Small intestine (tissue), 7 donors: Measurements from ENCODE around the gene SMIM27. TPM values are rescaled to one million over a fixed set of nuclear protein-coding genes. Genes with fewer than 3 reads are reported as not detected.
"Not testable (repeated sequence)": the region's sequence is repeated elsewhere in the genome, so short reads cannot be mapped to it uniquely, and the experiment has no call there.

ENCODE experiments used
- DNase-seq, 2 donors: peaks; one replicate each; pipeline versions ENCODE4 v3.0.0 to v3.0.0-alpha.2; 2013
- FAIRE-seq: peaks from 2 replicates; lab custom pipeline; 2012; peaks lifted over from hg19 to GRCh38; lab: Jason Lieb, UNC
- H3K27ac ChIP-seq, 3 donors: one replicate each; pipeline ENCODE4 v1.5.1; 2013; ENCODE audit warnings: low read length in 2 of 3, mild to moderate bottlenecking in 2 of 3, control low read depth in 1 of 3, inconsistent platforms in 1 of 3, low read depth in 1 of 3, moderate library complexity in 1 of 3
- H3K27me3 ChIP-seq, 3 donors: one replicate each; pipeline ENCODE4 v1.6.1; 2013; ENCODE audit warnings: low read length in 3 of 3, inconsistent platforms in 1 of 3; ENCODE audit not compliant: control insufficient read depth in 3 of 3, insufficient read depth in 3 of 3
- H3K36me3 ChIP-seq, 3 donors: one replicate each; pipeline ENCODE4 v1.6.1; 2013; ENCODE audit warnings: low read length in 3 of 3, inconsistent platforms in 1 of 3, low read depth in 1 of 3, mild to moderate bottlenecking in 1 of 3, moderate library complexity in 1 of 3; ENCODE audit not compliant: control insufficient read depth in 3 of 3, insufficient read depth in 2 of 3
- H3K4me1 ChIP-seq, 3 donors: one replicate each; pipeline ENCODE4 v1.6.1; 2013; ENCODE audit warnings: low read length in 2 of 3, inconsistent platforms in 1 of 3, low read depth in 1 of 3, mild to moderate bottlenecking in 1 of 3, moderate library complexity in 1 of 3; ENCODE audit not compliant: control insufficient read depth in 3 of 3, insufficient read depth in 2 of 3
- H3K4me3 ChIP-seq, 3 donors: one replicate each; pipeline ENCODE4 v1.5.1; 2013; ENCODE audit warnings: low read length in 3 of 3, control low read depth in 1 of 3, inconsistent platforms in 1 of 3, low read depth in 1 of 3, mild to moderate bottlenecking in 1 of 3, moderate library complexity in 1 of 3
- H3K9me3 ChIP-seq, 2 donors: one replicate each; pipeline ENCODE4 v1.6.1; 2013; ENCODE audit warnings: low read depth in 1 of 2, low read length in 1 of 2; ENCODE audit not compliant: control insufficient read depth in 2 of 2, insufficient read depth in 1 of 2
- WGBS, 3 donors: extraction: QIAGEN DNeasy Blood & Tissue Kit; methylation state at CpG; one replicate each; pipeline ENCODE4 v1.1.7; 2013; 5-methylcytosine and 5-hydroxymethylcytosine counted together
- polyA plus RNA-seq, 4 donors: library from polyadenylated mRNA; stranded (reverse) in 3 of 4; unstranded in 1 of 4; fragments of 200-250 nt in 3 of 4; fragments of 120-200 nt in 1 of 4; gene quantifications; one replicate each; pipeline versions ENCODE4 v1.2.1 to v1.2.3, GENCODE V29; 2013
- donor health status: healthy with polysubstance abuse.
- donor health status: control.
- donor health status: control.
- donor health status: Bipolar disorder and iron deficiency.
- donor health status: healthy.

Gene SMIM27
- polyA plus RNA-seq, 4 donors: 6.5 to 15.4 (median 10.0) TPM

GRCh38 chr9:32590898-32591297 is 38.8 kb downstream of the SMIM27 start:
- FAIRE-seq: no peak
- H3K27ac ChIP-seq: no peak overlapping the region

GRCh38 chr9:32596096-32596865 is 44.2 kb downstream of the SMIM27 start:
- no peak for FAIRE-seq
- Histone ChIP-seq H3K9me3 (no peaks in the 10 kb centered on the region), H3K36me3 (no peaks in the 10 kb centered on the region), H3K27me3 (no peaks in the 10 kb centered on the region), H3K27ac (no peak overlapping the region), H3K4me3 (no peak overlapping the region), H3K4me1 (no peaks in the 10 kb centered on the region)
- no peak for DNase-seq
- WGBS, 3 donors: 65 to 70% (median 68%) methylated on average over 4 of the region's 4 CpGs

More at GRCh38 chr9:32590898-32591297, 38.8 kb downstream of the SMIM27 start:
- H3K27me3 ChIP-seq: no peaks in the 10 kb centered on the region
- no peak for DNase-seq
- no peak overlapping the region for H3K4me3 ChIP-seq
- H3K36me3 ChIP-seq: no peaks in the 10 kb centered on the region
- H3K4me1 ChIP-seq: no peaks in the 10 kb centered on the region
- WGBS, 3 donors: 61 to 86% (median 75%) methylated on average over 1 of the region's 1 CpG
- no peaks in the 10 kb centered on the region for H3K9me3 ChIP-seq

- FAIRE-seq (no peak), DNase-seq (no peak)
- Histone ChIP-seq H3K9me3 (no peaks in the 10 kb centered on the region), H3K4me3 (no peak overlapping the region), H3K27me3 (no peaks in the 10 kb centered on the region), H3K27ac (no peak overlapping the region), H3K4me1 (no peaks in the 10 kb centered on the region), H3K36me3 (no peaks in the 10 kb centered on the region)
These were observed 44.8 kb downstream of the SMIM27 start for GRCh38 chr9:32596936-32597335.

GRCh38 chr9:32599021-32599420 is 46.9 kb downstream of the SMIM27 start:
- H3K36me3 ChIP-seq, H3K27me3 ChIP-seq, FAIRE-seq, H3K9me3 ChIP-seq, H3K4me1 ChIP-seq, DNase-seq, H3K4me3 ChIP-seq, H3K27ac ChIP-seq: not testable (repeated sequence)
- WGBS, 3 donors: 68 to 80% (median 70%) methylated on average over 3 of the region's 3 CpGs

Other genes starting within 250 kb of the SMIM27 start
- 10 to 100 TPM; 27.8 to 80.2 (median 37.5) TPM for gene ACO1, start 167.7 kb upstream of the SMIM27 start, polyA plus RNA-seq
- gene RIGI, start 26.1 kb upstream of the SMIM27 start, polyA plus RNA-seq: 10 to 100 TPM in 1 of 4 donors, 1 to 10 TPM in 3; 3.5 to 12.2 (median 4.7) TPM
- gene TOPORS, start 259 bp downstream of the SMIM27 start, polyA plus RNA-seq: 10 to 100 TPM in 1 of 4 donors, 1 to 10 TPM in 3; 6.2 to 20.4 (median 7.1) TPM
- gene NDUFB6, start 20.8 kb downstream of the SMIM27 start, polyA plus RNA-seq: 10 to 100 TPM; 46.6 to 78.7 (median 61.9) TPM
- under 1 TPM in 1 of 4 donors, not detected in 3; 0.03 TPM for gene TAF1L, start 83.3 kb downstream of the SMIM27 start, polyA plus RNA-seq
- not detected for gene TMEM215, start 231.2 kb downstream of the SMIM27 start, polyA plus RNA-seq